ENCODE results near the gene USB1.
"Not testable (repeated sequence)": the region's sequence is repeated elsewhere in the genome, so short reads cannot be mapped to it uniquely, and the experiment has no call there.

USB1 gene

GRCh38 chr16:57996406-57997175 lies 4.6 kb upstream of the USB1 start:
- Mint-ChIP-seq H3K4me3 (no peak overlapping the region), H3K9me3 (no peaks in the 10 kb centered on the region), H3K4me1 (peaks cover 43% of the 10 kb centered on the region), H3K27ac (no peak overlapping the region), H3K27me3 (no peaks in the 10 kb centered on the region), H3K36me3 (ENCODE audit: low read depth) (peaks cover 7% of the 10 kb centered on the region)
- DNase-seq (no peak), ATAC-seq (no peak)

- Mint-ChIP-seq H3K4me1 (peaks cover 48% of the 10 kb centered on the region), H3K27ac (no peak overlapping the region), H3K36me3 (ENCODE audit: low read depth) (peaks cover 7% of the 10 kb centered on the region), H3K4me3 (no peak overlapping the region), H3K27me3 (no peaks in the 10 kb centered on the region), H3K9me3 (no peaks in the 10 kb centered on the region)
- ATAC-seq (no peak), DNase-seq (no peak)
Observed at GRCh38 chr16:57997176-57997527, 4.1 kb upstream of the USB1 start.

- Mint-ChIP-seq H3K4me3 (peak overlapping the region; percentile 79), H3K36me3 (ENCODE audit: low read depth) (peaks cover 9% of the 10 kb centered on the region), H3K4me1 (peaks cover 52% of the 10 kb centered on the region), H3K27ac (no peak overlapping the region), H3K27me3 (no peaks in the 10 kb centered on the region), H3K9me3 (no peaks in the 10 kb centered on the region)
- no peak for ATAC-seq
- no peak for DNase-seq
Observed at GRCh38 chr16:57997528-57998265, 3.5 kb upstream of the USB1 start.

GRCh38 chr16:57998486-57998885 lies 2.7 kb upstream of the USB1 start:
- DNase-seq (peak; percentile 66), ATAC-seq (peak; percentile 55)
- peak overlapping the region; percentile 65 for H3K27ac Mint-ChIP-seq
- no peaks in the 10 kb centered on the region for H3K9me3 Mint-ChIP-seq
- no peaks in the 10 kb centered on the region for H3K27me3 Mint-ChIP-seq
- peaks cover 52% of the 10 kb centered on the region for H3K4me1 Mint-ChIP-seq
- H3K4me3 Mint-ChIP-seq = peak overlapping the region; percentile 79
- peaks cover 15% of the 10 kb centered on the region for H3K36me3 Mint-ChIP-seq (ENCODE audit: low read depth)

GRCh38 chr16:57998992-57999365 lies 2.2 kb upstream of the USB1 start:
- H3K27me3 Mint-ChIP-seq = no peaks in the 10 kb centered on the region
- H3K9me3 Mint-ChIP-seq = no peaks in the 10 kb centered on the region
- peak overlapping the region; percentile 65 for H3K27ac Mint-ChIP-seq
- DNase-seq = no peak
- no peak for ATAC-seq
- peaks cover 18% of the 10 kb centered on the region for H3K36me3 Mint-ChIP-seq (ENCODE audit: low read depth)
- peaks cover 55% of the 10 kb centered on the region for H3K4me1 Mint-ChIP-seq
- peak overlapping the region; percentile 79 for H3K4me3 Mint-ChIP-seq

GRCh38 chr16:57999366-57999970 lies 1.7 kb upstream of the USB1 start:
- peaks cover 56% of the 10 kb centered on the region for H3K4me1 Mint-ChIP-seq
- H3K27me3 Mint-ChIP-seq = no peaks in the 10 kb centered on the region
- peak overlapping the region; percentile 56 for H3K27ac Mint-ChIP-seq
- ATAC-seq (no peak), DNase-seq (peak; percentile 16)
- H3K4me3 Mint-ChIP-seq = peak overlapping the region; percentile 79
- no peaks in the 10 kb centered on the region for H3K9me3 Mint-ChIP-seq
- H3K36me3 Mint-ChIP-seq (ENCODE audit: low read depth) = peaks cover 20% of the 10 kb centered on the region

GRCh38 chr16:57999971-58000705 lies 1.1 kb upstream of the USB1 start, which contains the start of gene ZNF319:
Gene ZNF319 (minus strand): TSS chr16:58000672. CDS start chr16:57998265, 2,407 bp downstream.
- Mint-ChIP-seq H3K27ac (peak within 1 kb of the TSS; percentile 90), H3K36me3 (ENCODE audit: low read depth) (peaks cover 24% of the 10 kb centered on the region), H3K9me3 (no peaks in the 10 kb centered on the region), H3K27me3 (no peaks in the 10 kb centered on the region), H3K4me1 (peaks cover 56% of the 10 kb centered on the region), H3K4me3 (peak within 1 kb of the TSS; percentile 90)
- DNase-seq (peak; percentile 24), ATAC-seq (no peak)

- DNase-seq = no peak
- no peak for ATAC-seq
- no peaks in the 10 kb centered on the region for H3K27me3 Mint-ChIP-seq
- peaks cover 34% of the 10 kb centered on the region for H3K36me3 Mint-ChIP-seq (ENCODE audit: low read depth)
- H3K9me3 Mint-ChIP-seq = no peaks in the 10 kb centered on the region
- H3K27ac Mint-ChIP-seq = peak overlapping the region; percentile 90
- H3K4me3 Mint-ChIP-seq = peak overlapping the region; percentile 90
- H3K4me1 Mint-ChIP-seq = peaks cover 49% of the 10 kb centered on the region
Observed at GRCh38 chr16:58001781-58002415, 691 bp downstream of the USB1 start.

- Mint-ChIP-seq H3K9me3 (no peaks in the 10 kb centered on the region), H3K27me3 (no peaks in the 10 kb centered on the region), H3K36me3 (ENCODE audit: low read depth) (peaks cover 34% of the 10 kb centered on the region), H3K4me3 (peak overlapping the region; percentile 90), H3K4me1 (peaks cover 46% of the 10 kb centered on the region), H3K27ac (no peak overlapping the region)
- no peak for ATAC-seq
- DNase-seq = no peak
Observed at GRCh38 chr16:58002416-58002800, 1.2 kb downstream of the USB1 start.

- no peaks in the 10 kb centered on the region for H3K9me3 Mint-ChIP-seq
- ATAC-seq (no peak), DNase-seq (no peak)
- no peaks in the 10 kb centered on the region for H3K27me3 Mint-ChIP-seq
- H3K36me3 Mint-ChIP-seq (ENCODE audit: low read depth) = peaks cover 33% of the 10 kb centered on the region
- H3K4me1 Mint-ChIP-seq = peaks cover 41% of the 10 kb centered on the region
- H3K4me3 Mint-ChIP-seq = peak overlapping the region; percentile 90
- H3K27ac Mint-ChIP-seq = no peak overlapping the region
Observed at GRCh38 chr16:58002936-58003335, 1.7 kb downstream of the USB1 start.

- peaks cover 35% of the 10 kb centered on the region for H3K36me3 Mint-ChIP-seq (ENCODE audit: low read depth)
- H3K4me3 Mint-ChIP-seq, H3K9me3 Mint-ChIP-seq, H3K27ac Mint-ChIP-seq, H3K27me3 Mint-ChIP-seq, DNase-seq, ATAC-seq: not testable (repeated sequence)
- H3K4me1 Mint-ChIP-seq = peaks cover 24% of the 10 kb centered on the region
Observed at GRCh38 chr16:58004736-58005135, 3.5 kb downstream of the USB1 start.

GRCh38 chr16:58009856-58010416 lies 8.7 kb downstream of the USB1 start:
- ATAC-seq = no peak
- Mint-ChIP-seq H3K4me1 (peaks cover under 1% of the 10 kb centered on the region), H3K36me3 (ENCODE audit: low read depth) (peaks cover 28% of the 10 kb centered on the region), H3K27ac (no peak overlapping the region), H3K9me3 (no peaks in the 10 kb centered on the region), H3K4me3 (no peak overlapping the region), H3K27me3 (no peaks in the 10 kb centered on the region)
- no peak for DNase-seq

GRCh38 chr16:58010886-58011285 lies 9.7 kb downstream of the USB1 start:
- DNase-seq = no peak
- no peak for ATAC-seq
- Mint-ChIP-seq H3K27ac (no peak overlapping the region), H3K27me3 (no peaks in the 10 kb centered on the region), H3K36me3 (ENCODE audit: low read depth) (peaks cover 27% of the 10 kb centered on the region), H3K4me1 (no peaks in the 10 kb centered on the region), H3K4me3 (no peak overlapping the region), H3K9me3 (no peaks in the 10 kb centered on the region)

- H3K4me3 Mint-ChIP-seq = no peak overlapping the region
- no peaks in the 10 kb centered on the region for H3K9me3 Mint-ChIP-seq
- DNase-seq (no peak), ATAC-seq (no peak)
- no peak overlapping the region for H3K27ac Mint-ChIP-seq
- no peaks in the 10 kb centered on the region for H3K4me1 Mint-ChIP-seq
- peaks cover 21% of the 10 kb centered on the region for H3K36me3 Mint-ChIP-seq (ENCODE audit: low read depth)
- H3K27me3 Mint-ChIP-seq = no peaks in the 10 kb centered on the region
Observed at GRCh38 chr16:58011652-58012051, 10.4 kb downstream of the USB1 start.
